Panc1 (cell line): Measurements from ENCODE around the gene DNAJA2.

Source experiments
- POLR2AphosphoS5 ChIP-seq: IDR thresholded peaks from 2 replicates; pipeline ENCODE4 v1.6.1; 2012; ENCODE audit warnings: mild to moderate bottlenecking, low read depth, low read length, moderate library complexity
- SIN3A ChIP-seq: IDR thresholded peaks from 2 replicates; pipeline ENCODE4 v1.6.1; 2012; ENCODE audit warnings: low read depth, mild to moderate bottlenecking, low read length, moderate library complexity, borderline replicate concordance; ENCODE audit not compliant: insufficient read depth
- TCF7L2 ChIP-seq: IDR thresholded peaks from 2 replicates; pipeline ENCODE4 v1.6.1; 2011; ENCODE audit warnings: mild to moderate bottlenecking, low read depth, low read length, inconsistent platforms
- TF ChIP-seq, protein P1 (sequence below): fragments of 450-650 bp; IDR thresholded peaks from 2 replicates; pipeline ENCODE4 v1.5.1; 2017; ENCODE audit warnings: mild to moderate bottlenecking
- TF ChIP-seq, protein P2 (sequence below), 2 experiments: IDR thresholded peaks; 2 replicates each; pipeline ENCODE4 v1.6.1; 2011 to 2012; ENCODE audit warnings: low read depth in 2 of 2, control low read depth in 1 of 2, low read length in 1 of 2, mild to moderate bottlenecking in 1 of 2, moderate library complexity in 1 of 2; ENCODE audit not compliant: insufficient read depth in 1 of 2

DNA sequence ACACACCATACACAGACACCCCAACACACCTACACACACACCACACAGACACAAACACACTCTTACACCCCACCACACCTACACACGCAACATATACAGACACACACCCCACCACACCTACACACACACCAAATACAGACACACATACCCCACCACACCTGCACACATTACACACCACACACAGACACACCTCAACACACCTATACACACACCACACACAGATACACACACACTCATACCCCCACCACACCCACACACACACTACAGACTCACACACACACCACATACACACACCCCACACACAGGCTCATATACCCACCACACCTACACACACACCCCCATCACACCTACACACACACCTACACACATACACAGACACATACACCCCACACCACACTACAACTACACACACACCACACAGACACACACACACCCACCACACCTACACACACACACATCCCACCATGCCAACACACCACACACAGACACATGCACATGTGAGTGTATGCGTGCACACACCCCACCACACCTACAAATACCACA, 57.9 kb downstream of the DNAJA2 start:
- TF ChIP-seq POLR2AphosphoS5 = no peak
- TF ChIP-seq, protein P1, sequence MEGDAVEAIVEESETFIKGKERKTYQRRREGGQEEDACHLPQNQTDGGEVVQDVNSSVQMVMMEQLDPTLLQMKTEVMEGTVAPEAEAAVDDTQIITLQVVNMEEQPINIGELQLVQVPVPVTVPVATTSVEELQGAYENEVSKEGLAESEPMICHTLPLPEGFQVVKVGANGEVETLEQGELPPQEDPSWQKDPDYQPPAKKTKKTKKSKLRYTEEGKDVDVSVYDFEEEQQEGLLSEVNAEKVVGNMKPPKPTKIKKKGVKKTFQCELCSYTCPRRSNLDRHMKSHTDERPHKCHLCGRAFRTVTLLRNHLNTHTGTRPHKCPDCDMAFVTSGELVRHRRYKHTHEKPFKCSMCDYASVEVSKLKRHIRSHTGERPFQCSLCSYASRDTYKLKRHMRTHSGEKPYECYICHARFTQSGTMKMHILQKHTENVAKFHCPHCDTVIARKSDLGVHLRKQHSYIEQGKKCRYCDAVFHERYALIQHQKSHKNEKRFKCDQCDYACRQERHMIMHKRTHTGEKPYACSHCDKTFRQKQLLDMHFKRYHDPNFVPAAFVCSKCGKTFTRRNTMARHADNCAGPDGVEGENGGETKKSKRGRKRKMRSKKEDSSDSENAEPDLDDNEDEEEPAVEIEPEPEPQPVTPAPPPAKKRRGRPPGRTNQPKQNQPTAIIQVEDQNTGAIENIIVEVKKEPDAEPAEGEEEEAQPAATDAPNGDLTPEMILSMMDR = no peak
- TF ChIP-seq, protein P2, sequence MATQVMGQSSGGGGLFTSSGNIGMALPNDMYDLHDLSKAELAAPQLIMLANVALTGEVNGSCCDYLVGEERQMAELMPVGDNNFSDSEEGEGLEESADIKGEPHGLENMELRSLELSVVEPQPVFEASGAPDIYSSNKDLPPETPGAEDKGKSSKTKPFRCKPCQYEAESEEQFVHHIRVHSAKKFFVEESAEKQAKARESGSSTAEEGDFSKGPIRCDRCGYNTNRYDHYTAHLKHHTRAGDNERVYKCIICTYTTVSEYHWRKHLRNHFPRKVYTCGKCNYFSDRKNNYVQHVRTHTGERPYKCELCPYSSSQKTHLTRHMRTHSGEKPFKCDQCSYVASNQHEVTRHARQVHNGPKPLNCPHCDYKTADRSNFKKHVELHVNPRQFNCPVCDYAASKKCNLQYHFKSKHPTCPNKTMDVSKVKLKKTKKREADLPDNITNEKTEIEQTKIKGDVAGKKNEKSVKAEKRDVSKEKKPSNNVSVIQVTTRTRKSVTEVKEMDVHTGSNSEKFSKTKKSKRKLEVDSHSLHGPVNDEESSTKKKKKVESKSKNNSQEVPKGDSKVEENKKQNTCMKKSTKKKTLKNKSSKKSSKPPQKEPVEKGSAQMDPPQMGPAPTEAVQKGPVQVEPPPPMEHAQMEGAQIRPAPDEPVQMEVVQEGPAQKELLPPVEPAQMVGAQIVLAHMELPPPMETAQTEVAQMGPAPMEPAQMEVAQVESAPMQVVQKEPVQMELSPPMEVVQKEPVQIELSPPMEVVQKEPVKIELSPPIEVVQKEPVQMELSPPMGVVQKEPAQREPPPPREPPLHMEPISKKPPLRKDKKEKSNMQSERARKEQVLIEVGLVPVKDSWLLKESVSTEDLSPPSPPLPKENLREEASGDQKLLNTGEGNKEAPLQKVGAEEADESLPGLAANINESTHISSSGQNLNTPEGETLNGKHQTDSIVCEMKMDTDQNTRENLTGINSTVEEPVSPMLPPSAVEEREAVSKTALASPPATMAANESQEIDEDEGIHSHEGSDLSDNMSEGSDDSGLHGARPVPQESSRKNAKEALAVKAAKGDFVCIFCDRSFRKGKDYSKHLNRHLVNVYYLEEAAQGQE (IDR thresholded peaks at IDR 0.05; ENCODE audit: insufficient read depth in 1 of 2, low read depth in 2 of 2, low read length in 1 of 2) = no peak
- TF ChIP-seq TCF7L2 = no peak
- no peak for TF ChIP-seq SIN3A
